GM20000 (cell line): ENCODE data around the gene HPCAL1.

Experiments
- DNase-seq: peaks from one replicate; pipeline ENCODE4 v3.0.0; 2012; ENCODE audit warnings: low spot score
- TF ChIP-seq, protein P1 (sequence below): IDR thresholded peaks from 2 replicates; pipeline ENCODE4 v1.5.1; 2012; ENCODE audit warnings: mild to moderate bottlenecking, control low read depth; ENCODE audit errors: extremely low read depth, missing control alignments

The HPCAL1 gene

GRCh38 chr2:10341193-10341592, 38.5 kb downstream of the HPCAL1 start:
- TF ChIP-seq, protein P1, sequence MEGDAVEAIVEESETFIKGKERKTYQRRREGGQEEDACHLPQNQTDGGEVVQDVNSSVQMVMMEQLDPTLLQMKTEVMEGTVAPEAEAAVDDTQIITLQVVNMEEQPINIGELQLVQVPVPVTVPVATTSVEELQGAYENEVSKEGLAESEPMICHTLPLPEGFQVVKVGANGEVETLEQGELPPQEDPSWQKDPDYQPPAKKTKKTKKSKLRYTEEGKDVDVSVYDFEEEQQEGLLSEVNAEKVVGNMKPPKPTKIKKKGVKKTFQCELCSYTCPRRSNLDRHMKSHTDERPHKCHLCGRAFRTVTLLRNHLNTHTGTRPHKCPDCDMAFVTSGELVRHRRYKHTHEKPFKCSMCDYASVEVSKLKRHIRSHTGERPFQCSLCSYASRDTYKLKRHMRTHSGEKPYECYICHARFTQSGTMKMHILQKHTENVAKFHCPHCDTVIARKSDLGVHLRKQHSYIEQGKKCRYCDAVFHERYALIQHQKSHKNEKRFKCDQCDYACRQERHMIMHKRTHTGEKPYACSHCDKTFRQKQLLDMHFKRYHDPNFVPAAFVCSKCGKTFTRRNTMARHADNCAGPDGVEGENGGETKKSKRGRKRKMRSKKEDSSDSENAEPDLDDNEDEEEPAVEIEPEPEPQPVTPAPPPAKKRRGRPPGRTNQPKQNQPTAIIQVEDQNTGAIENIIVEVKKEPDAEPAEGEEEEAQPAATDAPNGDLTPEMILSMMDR: no peak
- DNase-seq: no peak

- TF ChIP-seq, protein P1: no peak
- no peak for DNase-seq
Observed at GRCh38 chr2:10342245-10342951, 39.7 kb downstream of the HPCAL1 start.

DNA sequence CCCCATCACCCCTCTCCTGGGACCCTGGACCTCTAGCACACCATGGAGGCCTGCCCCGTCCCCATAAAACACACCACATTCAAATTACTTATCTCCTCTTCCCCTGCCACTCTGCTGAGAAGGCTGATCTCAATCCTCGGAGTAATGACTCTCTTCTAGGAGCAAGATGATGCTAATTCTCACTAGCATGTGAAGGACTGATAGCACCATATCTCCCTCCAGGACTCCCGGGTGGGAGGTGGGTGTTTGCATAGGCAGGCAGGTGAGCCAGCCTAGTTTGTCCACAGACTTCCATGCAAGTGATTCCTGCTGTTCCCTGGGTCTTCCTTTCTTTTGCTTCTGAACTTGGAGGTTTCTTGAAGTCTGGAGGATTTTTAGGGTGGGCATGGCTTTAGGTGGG, 40.5 kb downstream of the HPCAL1 start:
- no peak for DNase-seq
- TF ChIP-seq, protein P1: no peak

GRCh38 chr2:10343658-10344057, 41.0 kb downstream of the HPCAL1 start:
- TF ChIP-seq, protein P1: no peak
- no peak for DNase-seq

- TF ChIP-seq, protein P1: no peak
- DNase-seq: no peak
Observed at GRCh38 chr2:10344105-10345066, 41.7 kb downstream of the HPCAL1 start.

GRCh38 chr2:10345126-10345525, 42.4 kb downstream of the HPCAL1 start:
- DNase-seq: no peak
- TF ChIP-seq, protein P1: no peak

DNA sequence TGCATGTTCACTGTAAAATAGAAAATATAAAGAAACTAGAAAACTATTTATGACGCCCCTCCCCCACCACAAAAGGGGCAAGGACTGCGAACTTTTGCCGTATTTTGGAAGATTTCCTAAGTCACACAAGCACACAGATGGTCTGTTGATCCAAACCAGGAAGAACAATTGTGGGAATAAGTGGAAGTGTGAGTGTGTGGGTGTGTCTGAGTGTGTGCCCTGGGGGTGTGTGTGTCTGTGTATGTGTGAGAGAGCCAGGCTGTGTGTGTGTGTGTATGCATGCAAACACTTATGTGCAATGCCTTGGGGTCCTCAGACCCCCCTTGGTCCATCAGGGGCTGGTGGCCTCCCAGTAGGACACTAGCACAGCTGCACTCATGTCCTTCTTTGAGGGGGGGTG, 43.1 kb downstream of the HPCAL1 start:
- DNase-seq: no peak
- TF ChIP-seq, protein P1: no peak
